PC-3 (cell line): ENCODE results near the gene SYT11. TPM values are rescaled to one million over a fixed set of nuclear protein-coding genes. Genes with fewer than 3 reads are reported as not detected.

Experiments used
- ATAC-seq: fragments of 200-7000 bp; cut with Tn5 transposase; 2 replicates; pipeline ENCODE4 v1.9.1; 2020; ENCODE audit warnings: mild to moderate bottlenecking, moderate library complexity
- BruUV-seq: library from RNA; stranded (reverse); fragments of 400-500 nt; replicated peaks from 2 replicates; lab custom pipeline; 2021; lab: Mats Ljungman, UMichigan
- CTCF ChIA-PET: fragments of 300-600 bp; sonication (Branson Sonifier 250); formaldehyde crosslinking; loops from one replicate; lab custom pipeline; 2022; ENCODE audit warnings: antibody characterized with exemption; lab: Charles Lee
- POLR2A ChIA-PET: fragments of 300-600 bp; sonication (Branson Sonifier 250); formaldehyde crosslinking; loops from one replicate; lab custom pipeline; 2022; ENCODE audit warnings: antibody characterized with exemption; ENCODE audit not compliant: unreplicated experiment; lab: Charles Lee
- DNase-seq: peaks from one replicate; pipeline ENCODE4 v3.0.0-alpha.2; 2015
- H2AFZ ChIP-seq: fragments of 300-600 bp; sonication (generic); 2 replicates; pipeline ENCODE4 v1.6.0; 2016; ENCODE audit warnings: antibody characterized with exemption, low read length
- H3F3A ChIP-seq: fragments of 300-600 bp; sonication (generic); one replicate; pipeline ENCODE4 v1.6.0; 2017; ENCODE audit warnings: antibody characterized with exemption, low read length, control low read depth, mild to moderate bottlenecking; ENCODE audit not compliant: unreplicated experiment
- H3K27ac ChIP-seq: fragments of 300-600 bp; sonication (generic); 2 replicates; pipeline ENCODE4 v1.5.1; 2016; ENCODE audit warnings: mild to moderate bottlenecking, low read length
- H3K27me3 ChIP-seq: fragments of 300-600 bp; sonication (generic); 2 replicates; pipeline ENCODE4 v1.6.1; 2016; ENCODE audit warnings: low read length, mixed read lengths
- H3K36me3 ChIP-seq: fragments of 300-600 bp; sonication (generic); 2 replicates; pipeline ENCODE4 v1.6.1; 2016; ENCODE audit warnings: low read depth, mixed run types, low read length, mixed read lengths
- H3K4me1 ChIP-seq: fragments of 300-600 bp; sonication (generic); 2 replicates; pipeline ENCODE4 v1.5.1; 2016; ENCODE audit warnings: low read length; ENCODE audit not compliant: insufficient read depth
- H3K4me2 ChIP-seq: fragments of 300-600 bp; sonication (generic); 2 replicates; pipeline ENCODE4 v1.6.0; 2016; ENCODE audit warnings: low read length
- H3K4me3 ChIP-seq: fragments of 300-600 bp; sonication (generic); 2 replicates; pipeline ENCODE4 v1.5.1; 2016; ENCODE audit warnings: mild to moderate bottlenecking, low read length, mixed read lengths
- H3K79me2 ChIP-seq: fragments of 300-600 bp; sonication (generic); 2 replicates; pipeline ENCODE4 v1.6.1; 2017; ENCODE audit warnings: low read length, mixed read lengths
- H3K9ac ChIP-seq: fragments of 300-600 bp; sonication (generic); 2 replicates; pipeline ENCODE4 v1.6.0; 2016; ENCODE audit warnings: mild to moderate bottlenecking, low read length
- H3K9me2 ChIP-seq: fragments of 300-600 bp; sonication (generic); replicated peaks from 2 replicates; pipeline ENCODE4 v1.6.1; 2016; ENCODE audit warnings: mixed run types, low read length, mixed read lengths
- H3K9me3 ChIP-seq: fragments of 300-600 bp; sonication (generic); 2 replicates; pipeline ENCODE4 v1.6.1; 2016; ENCODE audit warnings: low read length, mixed read lengths
- H4K20me1 ChIP-seq: fragments of 300-600 bp; sonication (generic); 2 replicates; pipeline ENCODE4 v1.6.1; 2016; ENCODE audit warnings: low read length, mixed read lengths
- CTCF ChIP-seq: fragments of 300-600 bp; sonication (generic); conservative IDR thresholded peaks from 2 replicates; pipeline ENCODE4 v1.5.1; 2017; ENCODE audit warnings: antibody characterized with exemption, low read depth, mild to moderate bottlenecking, low read length
- EZH2 ChIP-seq: fragments of 300-600 bp; sonication (generic); IDR thresholded peaks from one replicate; pipeline ENCODE4 v1.6.1; 2017; ENCODE audit warnings: antibody characterized with exemption, mild to moderate bottlenecking, low read length; ENCODE audit not compliant: unreplicated experiment
- EZH2phosphoT487 ChIP-seq: fragments of 300-600 bp; sonication (generic); IDR thresholded peaks from 2 replicates; pipeline ENCODE4 v1.6.1; 2018; ENCODE audit warnings: mild to moderate bottlenecking, antibody characterized with exemption, low read length, borderline replicate concordance
- intact Hi-C: fragments of 100-400 bp; cut with micrococcal nuclease; formaldehyde crosslinking; loops from 2 replicates; pipeline ENCODE4 v1.9.0; 2023
- total RNA-seq: library from RNA; depleted of rRNA; stranded (reverse); fragments of >200 nt; gene quantifications from 2 replicates; pipeline ENCODE4 v1.2.3, GENCODE V29; 2014

Gene SYT11
- total RNA-seq, 1 experiment from 2014 or later: 0.44 TPM

GRCh38 chr1:155912056-155912536 lies 52.7 kb downstream of the SYT11 start:
- intact Hi-C loops: loop anchor here (5.0 kb wide), 1 partner anchor 55 kb away; the partner anchor contains the start of genes GON4L and SYT11
- no peak overlapping the region for H2AFZ ChIP-seq
- peaks cover 10% of the 10 kb centered on the region; the same call in 1 of the 2 replicates for H4K20me1 ChIP-seq
- H3K79me2 ChIP-seq: peaks cover 31% of the 10 kb centered on the region
- H3K9ac ChIP-seq: no peak overlapping the region
- H3K9me3 ChIP-seq: no peaks in the 10 kb centered on the region
- ATAC-seq (peak; percentile 40), DNase-seq (peak; percentile 59)
- H3K27ac ChIP-seq: peak overlapping the region; percentile 76
- no peaks in the 10 kb centered on the region for H3K9me2 ChIP-seq
- CTCF ChIA-PET: interaction anchor here (0.6 to 0.7 kb wide), 2 partner anchors 26 to 218 kb away, joined by 4 read pairs; no protein-coding TSS in a partner anchor
- no peaks in the 10 kb centered on the region for H3K27me3 ChIP-seq
- POLR2A ChIA-PET: interaction anchor here (0.5 kb wide), 1 partner anchor 43 kb away, joined by 13 read pairs; no protein-coding TSS in a partner anchor
- no peak for TF ChIP-seq EZH2phosphoT487
- TF ChIP-seq CTCF: no peak
- TF ChIP-seq EZH2: no peak
- H3K4me3 ChIP-seq: peak overlapping the region; percentile 83; the same call in 1 of the 2 replicates
- peak overlapping the region; percentile 93 for H3K4me2 ChIP-seq
- peaks cover 32% of the 10 kb centered on the region for H3K4me1 ChIP-seq
- peaks cover 50% of the 10 kb centered on the region for H3K36me3 ChIP-seq
- peaks cover 46% of the 10 kb centered on the region for H3F3A ChIP-seq
- no TSS peak for BruUV-seq

- POLR2A ChIA-PET: no interaction called here
- Histone ChIP-seq H3K9me3 (no peaks in the 10 kb centered on the region), H3K36me3 (peaks cover 63% of the 10 kb centered on the region), H3K27ac (no peak overlapping the region), H3K4me2 (no peak overlapping the region), H2AFZ (no peak overlapping the region), H3K9ac (no peak overlapping the region), H3K4me1 (peaks cover 32% of the 10 kb centered on the region), H4K20me1 (peaks cover 20% of the 10 kb centered on the region; the same call in 1 of the 2 replicates), H3F3A (peaks cover 53% of the 10 kb centered on the region), H3K9me2 (no peaks in the 10 kb centered on the region), H3K4me3 (no peak overlapping the region), H3K27me3 (no peaks in the 10 kb centered on the region), H3K79me2 (peaks cover 29% of the 10 kb centered on the region)
- TF ChIP-seq CTCF: no peak
- TF ChIP-seq EZH2: no peak
- ATAC-seq (no peak), DNase-seq (no peak)
- intact Hi-C loops: loop anchor here (5.0 kb wide), 1 partner anchor 57 kb away; the partner anchor contains the start of genes GON4L and SYT11
- CTCF ChIA-PET: no interaction called here
- no TSS peak for BruUV-seq
These were observed 54.8 kb downstream of the SYT11 start for GRCh38 chr1:155913969-155914757.
